GM21723 (cell line): Measurements from ENCODE around the gene LCN1.
"Not testable (repeated sequence)": the region's sequence is repeated elsewhere in the genome, so short reads cannot be mapped to it uniquely, and the experiment has no call there.

ENCODE experiments used
- ATAC-seq: cut with Tn5 transposase; IDR thresholded peaks from one replicate; pipeline ENCODE4 v1.9.1; 2021; ENCODE audit warnings: mild to moderate bottlenecking, moderate library complexity; ENCODE audit not compliant: unreplicated experiment

Gene LCN1

GRCh38 chr9:135522137-135522877 is 1.1 kb downstream of the LCN1 start:
- ATAC-seq = no peak

GRCh38 chr9:135522931-135523330 is 1.7 kb downstream of the LCN1 start:
- ATAC-seq = no peak

GRCh38 chr9:135523521-135524129 is 2.4 kb downstream of the LCN1 start:
- ATAC-seq = no peak

DNA sequence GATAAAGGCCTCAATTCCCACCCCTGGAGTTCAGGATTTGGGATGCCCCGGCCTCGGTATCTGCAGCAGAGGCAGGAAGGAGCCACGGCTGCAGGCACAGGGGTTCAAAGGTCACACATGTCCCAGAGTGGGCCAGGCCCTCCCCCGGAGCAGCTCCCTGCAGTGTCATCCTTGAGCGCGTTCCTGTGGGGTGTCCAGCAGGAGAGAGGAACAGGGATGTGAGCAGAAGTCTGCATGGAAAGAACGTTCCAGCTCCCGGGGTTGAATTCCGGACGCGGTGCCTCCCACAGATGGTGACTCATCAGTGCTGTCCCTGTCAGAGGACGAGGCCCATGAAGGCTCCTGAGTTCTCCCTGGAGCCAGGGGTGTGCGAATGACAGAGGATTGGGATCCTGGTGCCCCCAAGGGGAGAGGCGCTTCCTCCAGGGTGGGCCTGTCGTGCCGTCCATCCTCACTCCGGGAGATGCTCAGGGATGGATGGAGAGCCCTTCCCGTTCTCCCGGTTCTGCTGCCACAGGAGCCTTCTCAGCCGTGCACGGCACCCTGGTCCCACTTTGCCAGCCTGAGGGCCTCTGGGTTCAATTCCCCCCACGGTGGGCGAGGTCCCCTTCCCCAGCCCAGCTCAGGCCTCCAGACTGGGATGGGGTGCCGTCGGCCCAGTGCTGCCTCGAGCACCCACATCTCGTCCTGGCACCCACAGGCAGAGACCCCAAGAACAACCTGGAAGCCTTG is 3.1 kb downstream of the LCN1 start:
- ATAC-seq = no peak

- no peak for ATAC-seq
These were observed 4.2 kb downstream of the LCN1 start for GRCh38 chr9:135525241-135526088.

DNA sequence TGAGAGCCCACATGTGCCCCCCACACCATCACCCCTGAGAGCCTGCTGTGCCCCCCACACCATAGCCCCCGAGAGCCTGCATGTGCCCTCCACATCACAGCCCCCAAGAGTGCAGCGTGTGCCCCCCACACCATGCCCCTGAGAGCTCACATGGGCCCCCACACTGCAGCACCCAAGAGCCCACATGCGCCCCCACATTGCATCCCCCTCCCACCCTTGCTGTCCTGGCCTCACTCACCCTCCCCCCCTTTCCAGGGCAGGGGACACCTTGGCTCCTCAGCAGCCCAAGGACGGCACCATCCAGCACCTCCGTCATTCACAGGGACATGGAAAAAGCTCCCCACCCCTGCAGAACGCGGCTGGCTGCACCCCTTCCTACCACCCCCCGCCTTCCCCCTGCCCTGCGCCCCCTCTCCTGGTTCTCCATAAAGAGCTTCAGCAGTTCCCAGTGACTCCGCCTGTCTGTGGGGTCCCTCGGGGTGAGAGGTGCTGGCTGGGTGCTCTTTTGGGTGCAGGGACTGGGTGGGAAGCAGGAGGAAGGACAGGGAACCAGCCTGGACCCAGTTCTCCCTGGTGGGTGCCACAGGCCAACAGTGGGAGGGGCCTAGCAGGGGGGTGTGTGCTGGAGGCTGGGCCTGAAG is 5.0 kb downstream of the LCN1 start:
- ATAC-seq = no peak

DNA sequence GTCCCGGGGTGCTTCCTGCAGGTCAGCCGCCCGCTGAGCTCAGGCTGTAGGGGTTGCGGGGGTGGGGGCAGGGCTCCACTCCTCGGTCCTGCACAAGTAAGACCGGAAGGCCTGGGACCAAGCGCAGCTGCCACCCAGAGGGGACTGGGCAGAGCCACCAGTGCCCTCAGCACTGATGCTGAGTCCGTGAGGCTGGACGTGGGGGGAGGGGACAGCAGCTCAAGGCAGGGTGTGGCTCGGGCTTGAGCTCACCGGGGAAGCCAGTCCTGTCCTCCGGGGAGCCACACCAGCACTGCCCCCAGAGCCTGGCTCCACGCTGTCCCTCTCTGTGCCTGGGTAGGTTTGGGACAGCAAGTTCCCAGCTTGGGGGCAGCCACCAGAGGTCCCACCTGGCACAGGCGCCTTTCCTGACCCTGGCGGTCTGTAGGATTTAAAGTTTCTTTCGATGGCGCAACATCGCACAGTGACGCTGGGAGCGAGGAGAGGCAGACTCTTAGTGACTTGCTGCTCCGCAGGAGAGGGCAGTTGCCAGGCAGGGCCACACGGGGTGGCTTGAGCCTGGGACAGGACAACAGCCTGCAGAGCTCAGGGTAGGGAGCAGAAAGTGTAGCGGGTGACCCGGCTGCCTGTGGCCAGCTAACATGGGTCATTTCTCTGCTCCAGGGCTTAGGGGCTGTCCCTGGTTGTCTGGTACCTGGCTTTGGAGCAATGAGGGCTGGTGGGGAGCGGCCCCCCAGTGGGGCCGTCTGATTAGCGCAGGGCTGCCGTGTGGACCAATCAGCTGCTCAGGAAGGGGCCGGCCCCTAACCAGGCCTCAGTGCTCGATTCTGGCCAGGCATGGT is 5.7 kb downstream of the LCN1 start:
- ATAC-seq = no peak

GRCh38 chr9:135528842-135529435 is 7.7 kb downstream of the LCN1 start:
- not testable (repeated sequence) for ATAC-seq

DNA sequence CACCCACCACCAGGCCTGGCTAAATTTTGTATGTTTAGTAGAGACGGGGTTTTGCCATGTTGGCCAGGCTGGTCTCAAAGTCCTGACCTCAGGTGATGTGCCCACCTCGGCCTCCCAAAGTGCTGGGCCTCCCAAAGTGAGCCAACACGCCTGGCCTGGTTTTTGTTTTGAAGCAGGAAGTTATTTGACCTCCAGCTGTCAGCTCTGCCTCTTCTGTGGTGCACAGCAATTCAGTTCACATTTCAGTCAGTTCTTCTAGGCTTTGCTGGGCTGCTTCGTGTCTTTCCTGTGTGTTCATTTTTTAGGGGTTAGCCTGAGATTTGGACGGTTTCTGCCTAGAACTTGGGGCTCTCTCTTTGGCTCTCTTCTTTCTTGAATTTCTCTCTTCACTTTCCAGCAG is 8.9 kb downstream of the LCN1 start:
- no peak for ATAC-seq

DNA sequence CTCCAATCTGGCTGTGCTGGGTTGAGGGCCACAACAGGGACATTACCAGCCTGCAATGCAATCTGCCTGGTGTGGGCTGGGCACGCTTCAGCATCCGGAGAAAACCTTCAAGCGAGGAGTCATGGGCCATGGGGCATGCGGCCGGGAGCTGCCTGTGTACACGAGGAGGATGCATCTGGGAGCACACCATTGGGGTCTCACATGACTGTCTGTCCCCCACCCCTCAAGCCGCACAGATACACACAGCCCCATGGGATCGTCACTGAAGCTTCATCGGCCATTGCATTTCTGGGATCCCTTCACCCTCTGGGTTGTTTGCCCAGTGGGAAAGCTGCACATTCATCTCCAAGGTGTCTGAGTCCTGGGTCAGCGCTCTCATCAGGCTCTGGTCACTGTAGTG is 9.9 kb downstream of the LCN1 start:
- ATAC-seq = no peak

DNA sequence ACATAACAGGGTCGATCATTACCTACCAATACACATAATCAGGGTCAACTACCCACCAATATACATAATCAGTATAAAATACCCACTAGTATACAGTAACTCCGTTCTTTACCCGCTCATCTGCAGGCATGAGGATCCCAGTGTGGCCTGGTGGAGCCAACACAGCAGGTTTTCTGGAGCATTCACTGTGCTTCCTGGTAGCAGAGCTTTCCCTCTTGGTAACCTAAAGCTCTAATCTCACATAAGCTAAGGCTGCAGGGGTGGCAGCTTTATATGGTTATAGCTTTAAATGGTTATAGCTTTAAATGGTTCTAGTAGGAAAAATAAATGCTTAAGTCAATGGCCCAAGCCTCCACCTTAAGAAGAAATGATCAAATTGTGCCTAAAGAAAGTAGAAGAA is 11.9 kb downstream of the LCN1 start:
- no peak for ATAC-seq

- ATAC-seq = no peak
These were observed 12.4 kb downstream of the LCN1 start for GRCh38 chr9:135533674-135534073.

DNA sequence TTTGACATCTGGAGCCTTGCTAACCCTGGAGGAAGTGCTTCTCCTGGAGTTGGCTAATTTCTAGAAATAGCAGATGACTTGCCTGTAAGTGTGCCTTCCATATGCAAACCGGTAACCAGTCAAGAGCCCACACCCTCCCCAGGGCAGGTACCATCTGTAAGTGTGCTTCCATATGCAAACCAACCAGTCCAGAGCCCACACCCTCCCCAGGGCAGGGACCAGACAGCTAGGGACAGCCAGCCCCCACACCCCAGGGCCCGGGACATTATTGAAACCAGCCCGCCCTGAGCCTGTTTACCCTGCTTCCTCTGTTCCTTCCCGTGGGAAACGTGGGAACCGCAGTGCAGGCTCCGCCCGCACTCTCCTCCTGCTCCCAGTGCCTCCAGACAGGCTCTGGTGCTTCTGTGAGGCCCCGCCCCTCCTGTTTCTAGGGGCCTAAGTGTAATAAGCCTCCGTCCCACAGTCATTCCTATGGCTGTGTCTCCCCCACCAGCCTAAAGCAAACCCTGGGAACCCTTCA is 13.0 kb downstream of the LCN1 start:
- ATAC-seq = not testable (repeated sequence)

GRCh38 chr9:135534826-135535225 is 13.6 kb downstream of the LCN1 start:
- not testable (repeated sequence) for ATAC-seq

DNA sequence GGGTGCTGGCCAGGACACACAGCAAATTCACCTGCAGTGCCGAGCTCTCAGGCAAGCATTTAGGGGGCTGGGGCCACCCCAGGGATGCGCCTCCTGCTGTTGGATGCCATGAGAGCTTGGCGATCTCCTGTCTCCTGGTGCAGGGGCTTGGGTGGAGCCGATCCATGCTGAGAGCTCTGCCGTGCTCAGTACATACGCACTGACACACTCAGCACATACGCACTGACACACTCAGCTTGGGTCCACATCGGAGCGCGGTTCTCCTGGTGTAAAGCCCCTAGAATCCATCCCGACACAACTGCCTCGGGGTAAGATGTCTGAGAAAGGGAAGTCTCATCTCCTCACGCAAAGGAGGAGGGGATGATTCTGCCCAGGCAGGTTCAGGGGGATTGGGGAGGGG is 14.4 kb downstream of the LCN1 start:
- not testable (repeated sequence) for ATAC-seq

- ATAC-seq = no peak
These were observed 15.0 kb downstream of the LCN1 start for GRCh38 chr9:135536216-135536615.

GRCh38 chr9:135543262-135543894 is 22.1 kb downstream of the LCN1 start:
- ATAC-seq = not testable (repeated sequence)

DNA sequence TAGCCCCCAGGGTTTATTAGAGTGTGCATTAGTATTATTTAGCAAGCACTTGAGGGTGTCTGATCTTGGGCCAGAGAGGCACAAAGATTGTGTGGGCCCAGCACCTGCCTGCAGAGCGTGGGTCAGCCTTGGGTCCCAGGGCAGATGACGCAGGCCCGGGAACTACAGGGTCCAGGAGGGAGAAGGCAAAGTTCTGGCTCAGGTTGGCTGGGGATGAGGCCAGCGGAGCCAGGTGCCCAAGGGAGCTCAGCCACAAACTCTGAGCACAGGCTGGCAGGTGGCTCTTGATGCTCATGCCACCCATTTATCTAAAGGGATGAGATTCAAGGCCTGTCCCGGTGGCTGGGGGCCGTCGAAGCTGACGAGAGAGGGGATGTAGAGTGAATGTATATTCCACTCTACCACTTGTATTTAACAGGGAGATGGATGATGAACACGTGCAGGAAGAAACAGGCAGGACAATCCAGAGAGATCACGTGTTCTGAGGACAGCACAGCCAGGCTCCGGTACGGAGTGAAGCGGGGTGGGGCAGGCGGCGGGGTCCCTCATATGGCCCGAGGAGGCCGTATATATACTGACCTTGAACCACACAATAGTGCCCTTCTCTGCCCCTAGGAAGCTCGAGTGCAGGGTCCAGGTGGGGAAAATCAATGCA is 23.9 kb downstream of the LCN1 start:
- ATAC-seq = no peak
